Esophagus (tissue), 2 donors: ENCODE data around the gene SLC25A29. TPM values are rescaled to one million over a fixed set of nuclear protein-coding genes. Genes with fewer than 3 reads are reported as not detected.
A peak's percentile ranks its signal among the peaks of the same experiment; 100 is the strongest.
"Not testable (repeated sequence)": the region's sequence is repeated elsewhere in the genome, so short reads cannot be mapped to it uniquely, and the experiment has no call there.

Experiments
- H3K27ac ChIP-seq, 2 donors: one replicate each; pipeline ENCODE4 v1.5.1; 2013; ENCODE audit warnings: low read depth in 2 of 2, mild to moderate bottlenecking in 2 of 2, inconsistent platforms in 1 of 2, low read length in 1 of 2, moderate library complexity in 1 of 2
- H3K27me3 ChIP-seq, 2 donors: one replicate each; pipeline ENCODE4 v1.6.1; 2013; ENCODE audit warnings: low read length in 2 of 2, control low read depth in 1 of 2, mild to moderate bottlenecking in 1 of 2; ENCODE audit not compliant: insufficient read depth in 2 of 2, control insufficient read depth in 1 of 2
- H3K36me3 ChIP-seq, 2 donors: one replicate each; pipeline ENCODE4 v1.6.1; 2013; ENCODE audit warnings: low read length in 1 of 2; ENCODE audit not compliant: control insufficient read depth in 2 of 2, insufficient read depth in 2 of 2
- H3K4me1 ChIP-seq, 2 donors: one replicate each; pipeline ENCODE4 v1.6.1; 2013; ENCODE audit warnings: low read length in 1 of 2; ENCODE audit not compliant: control insufficient read depth in 2 of 2, insufficient read depth in 2 of 2
- H3K4me3 ChIP-seq, 2 donors: one replicate each; pipeline ENCODE4 v1.5.1; 2013; ENCODE audit warnings: low read length in 2 of 2, mild to moderate bottlenecking in 2 of 2, low read depth in 1 of 2, moderate library complexity in 1 of 2
- H3K9me3 ChIP-seq, 2 donors: one replicate each; pipeline ENCODE4 v1.6.1; 2013; ENCODE audit warnings: mild to moderate bottlenecking in 2 of 2, low read depth in 1 of 2, low read length in 1 of 2, moderate library complexity in 1 of 2; ENCODE audit not compliant: control insufficient read depth in 2 of 2, insufficient read depth in 1 of 2
- WGBS, 2 donors: extraction: QIAGEN DNeasy Blood & Tissue Kit; methylation state at CpG; one replicate each; pipeline ENCODE4 v1.1.7; 2013; 5-methylcytosine and 5-hydroxymethylcytosine counted together
- polyA plus RNA-seq, 2 donors: library from polyadenylated mRNA; stranded (reverse); fragments of 200-250 nt; gene quantifications; one replicate each; pipeline ENCODE4 v1.2.3, GENCODE V29; 2013
- donor health status: healthy with polysubstance abuse.
- donor health status: Bipolar disorder and iron deficiency.

Gene SLC25A29
- polyA plus RNA-seq, 2 donors = 27.9 to 67.7 TPM

DNA sequence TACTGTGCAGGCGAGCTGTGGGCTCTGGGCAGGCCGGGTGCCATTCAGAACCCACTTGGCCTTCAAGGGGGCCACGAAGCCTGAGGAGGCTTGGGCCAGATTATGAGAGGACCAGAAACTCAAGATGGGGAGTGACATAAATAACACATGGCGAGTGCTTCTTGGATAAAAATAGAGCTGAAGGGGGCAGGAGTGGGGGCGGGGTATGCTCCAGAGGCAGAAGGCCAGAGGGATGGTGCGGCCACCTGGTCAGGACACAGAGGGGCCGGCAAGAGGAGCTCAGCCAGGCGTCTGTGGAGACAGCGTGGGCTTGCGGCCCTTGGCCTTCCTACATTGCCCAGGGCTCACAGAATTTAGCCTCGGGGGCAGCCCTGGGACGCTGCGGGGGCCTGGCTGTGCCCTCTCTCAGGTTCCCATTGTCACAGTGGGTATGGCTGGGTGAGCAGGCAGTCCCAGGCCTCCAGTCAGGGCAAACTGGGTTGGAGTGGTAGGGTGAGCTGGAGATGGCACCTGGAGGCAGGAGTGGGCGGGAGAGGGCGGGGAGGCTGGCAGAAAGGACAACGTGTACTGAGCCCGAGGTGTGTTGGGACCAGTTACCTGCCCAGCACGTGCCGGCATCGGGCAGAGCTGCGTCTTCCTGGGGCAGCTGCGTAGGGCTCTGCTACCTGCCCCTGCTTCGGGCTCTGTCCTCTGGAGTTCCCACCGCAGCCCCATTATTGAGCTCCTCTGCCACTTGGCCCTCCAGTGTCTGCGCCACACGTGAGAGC, 7.4 kb upstream of the SLC25A29 start:
- no peaks in the 10 kb centered on the region for H3K27me3 ChIP-seq
- H3K4me1 ChIP-seq = peaks cover 0 to 21% of the 10 kb centered on the region in 2 donors
- H3K9me3 ChIP-seq = peaks cover 0 to 2% of the 10 kb centered on the region in 2 donors
- no peak overlapping the region for H3K4me3 ChIP-seq
- 69 to 70% methylated on average over 26 of the region's 26 CpGs for WGBS, 2 donors
- no peaks in the 10 kb centered on the region for H3K36me3 ChIP-seq
- H3K27ac ChIP-seq = peak overlapping the region in 1 of 2 donors; percentile 22

DNA sequence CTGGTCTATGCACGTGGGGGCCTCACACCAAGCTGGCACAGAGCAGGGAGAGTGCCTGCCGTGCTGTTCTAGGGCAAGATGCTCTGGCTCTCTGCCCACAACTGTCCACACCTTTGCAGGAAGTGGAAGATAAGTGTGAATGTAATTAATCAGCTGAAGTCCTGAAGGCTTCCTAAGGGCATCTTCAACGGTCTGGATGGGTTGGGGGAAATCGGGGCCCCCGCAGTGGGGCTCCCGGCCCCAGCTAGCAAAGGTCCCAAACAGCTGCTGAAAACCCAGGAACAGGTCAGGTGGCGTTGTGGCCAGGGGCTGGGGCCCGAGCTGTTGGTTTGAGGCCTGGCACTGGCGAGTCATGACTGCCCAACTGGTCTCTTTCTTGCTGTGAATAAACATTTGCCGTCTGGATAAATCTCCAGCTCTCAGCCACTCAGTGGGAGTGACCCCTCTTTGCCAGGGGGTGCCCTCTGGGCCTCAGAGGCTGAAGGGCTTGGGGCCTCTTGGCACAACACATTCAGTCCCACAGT, 6.7 kb upstream of the SLC25A29 start:
- Histone ChIP-seq H3K4me3 (no peak overlapping the region), H3K27me3 (no peaks in the 10 kb centered on the region), H3K36me3 (no peaks in the 10 kb centered on the region), H3K27ac (no peak overlapping the region), H3K9me3 (peaks cover 0 to 2% of the 10 kb centered on the region in 2 donors), H3K4me1 (peaks cover 0 to 23% of the 10 kb centered on the region in 2 donors)
- 52 to 59% methylated on average over 10 of the region's 10 CpGs for WGBS, 2 donors

DNA sequence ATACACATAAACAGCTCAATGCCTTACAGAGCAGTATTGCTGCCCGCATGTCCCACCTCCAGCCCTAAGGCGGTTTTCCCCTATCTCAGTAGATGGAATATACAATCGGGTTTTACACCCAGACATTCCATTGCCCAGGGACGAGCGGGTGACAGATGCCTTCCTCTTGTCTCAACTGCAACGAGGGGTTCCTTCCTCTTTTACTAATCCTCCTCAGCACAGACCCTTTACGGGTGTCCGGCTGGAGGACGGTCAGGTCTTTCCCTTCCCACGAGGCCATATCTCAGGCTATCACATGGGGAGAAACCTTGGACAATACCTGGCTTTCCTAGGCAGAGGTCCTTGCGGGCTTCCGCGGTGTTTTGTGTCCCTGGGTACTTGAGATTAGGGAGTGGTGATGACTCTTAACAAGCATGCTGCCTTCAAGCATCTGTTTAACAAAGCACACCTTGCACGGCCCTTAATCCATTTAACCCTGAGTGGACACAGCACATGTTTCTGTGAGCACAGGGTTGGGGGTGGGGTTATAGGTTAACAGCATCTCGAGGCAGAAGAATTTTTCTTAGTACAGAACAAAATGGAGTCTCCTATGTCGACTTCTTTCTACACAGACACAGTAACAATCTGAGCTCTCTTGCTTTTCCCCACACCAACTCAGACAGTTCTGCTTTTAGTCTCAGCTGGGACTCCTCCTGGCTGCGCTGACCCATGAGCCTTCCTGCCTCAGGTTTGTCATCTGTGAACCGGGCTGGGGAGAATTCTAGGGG, 6.0 kb upstream of the SLC25A29 start:
- not testable (repeated sequence) for H3K9me3 ChIP-seq, H3K27me3 ChIP-seq, H3K27ac ChIP-seq, H3K36me3 ChIP-seq, H3K4me3 ChIP-seq
- peaks cover 0 to 29% of the 10 kb centered on the region in 2 donors for H3K4me1 ChIP-seq
- WGBS, 2 donors = 36 to 41% methylated on average over 18 of the region's 18 CpGs

DNA sequence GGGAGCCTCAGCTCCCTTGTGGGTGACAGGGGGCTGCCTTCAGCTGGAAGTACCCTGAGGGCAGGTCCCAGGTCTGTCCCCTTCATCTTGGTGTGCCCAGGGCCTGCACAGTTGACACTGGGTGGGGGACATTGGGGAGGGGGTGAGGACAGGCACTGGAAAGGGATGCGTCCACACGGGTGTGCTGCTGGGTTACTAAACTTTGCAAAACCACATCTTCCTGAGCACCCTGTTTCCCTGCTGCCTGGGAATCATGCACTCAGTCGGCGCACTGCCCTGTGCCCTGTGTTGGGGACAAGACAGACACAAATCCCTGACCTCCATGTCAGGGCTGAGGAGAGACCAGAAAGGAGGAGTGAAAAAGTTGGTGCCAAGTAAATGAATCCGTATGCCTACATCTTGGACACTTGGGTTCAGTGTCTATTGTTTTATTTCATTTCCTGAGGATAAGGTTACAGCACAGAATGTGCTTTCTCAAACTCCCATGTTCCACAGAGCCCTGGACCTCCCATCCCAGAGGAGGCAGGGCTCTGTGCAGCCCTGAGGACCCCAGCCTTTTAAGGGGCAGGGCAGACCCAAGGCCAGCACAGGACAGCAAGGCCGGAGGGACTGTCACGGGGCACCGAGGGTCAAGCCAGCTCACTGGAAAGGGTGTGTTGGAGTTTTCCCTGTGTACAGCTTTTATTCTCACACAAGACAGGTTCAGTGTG, 2.9 kb upstream of the SLC25A29 start:
- 69 to 70% methylated on average over 8 of the region's 8 CpGs for WGBS, 2 donors
- H3K4me1 ChIP-seq = peaks cover 5 to 33% of the 10 kb centered on the region in 2 donors

DNA sequence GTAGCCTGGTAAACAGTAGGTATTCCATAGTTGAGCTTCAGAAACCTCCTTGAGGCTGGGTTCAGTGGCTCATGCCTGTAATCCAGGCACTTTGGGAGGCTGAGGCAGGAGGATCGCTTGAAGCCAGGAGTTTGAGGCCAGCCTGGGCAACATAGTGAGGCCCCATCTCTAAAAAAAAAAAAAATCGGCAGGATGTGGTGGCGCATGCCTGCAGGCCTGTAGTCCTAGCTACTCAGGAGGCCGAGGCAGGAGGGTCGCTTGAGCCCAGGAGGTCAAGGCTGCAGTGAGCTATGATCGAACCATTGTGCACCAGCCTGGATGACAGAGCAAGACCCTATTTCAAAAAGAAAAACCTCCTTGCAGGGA, 2.2 kb upstream of the SLC25A29 start:
- H3K9me3 ChIP-seq, H3K36me3 ChIP-seq, H3K27me3 ChIP-seq, H3K27ac ChIP-seq, H3K4me3 ChIP-seq: not testable (repeated sequence)
- H3K4me1 ChIP-seq = peaks cover 10 to 32% of the 10 kb centered on the region in 2 donors
- 82 to 83% methylated on average over 6 of the region's 6 CpGs for WGBS, 2 donors

More for the DNA sequence above, 2.9 kb upstream of the SLC25A29 start:
- Histone ChIP-seq H3K36me3 (no peaks in the 10 kb centered on the region), H3K9me3 (no peaks in the 10 kb centered on the region), H3K4me3 (no peak overlapping the region), H3K27ac (no peak overlapping the region), H3K27me3 (no peaks in the 10 kb centered on the region)

DNA sequence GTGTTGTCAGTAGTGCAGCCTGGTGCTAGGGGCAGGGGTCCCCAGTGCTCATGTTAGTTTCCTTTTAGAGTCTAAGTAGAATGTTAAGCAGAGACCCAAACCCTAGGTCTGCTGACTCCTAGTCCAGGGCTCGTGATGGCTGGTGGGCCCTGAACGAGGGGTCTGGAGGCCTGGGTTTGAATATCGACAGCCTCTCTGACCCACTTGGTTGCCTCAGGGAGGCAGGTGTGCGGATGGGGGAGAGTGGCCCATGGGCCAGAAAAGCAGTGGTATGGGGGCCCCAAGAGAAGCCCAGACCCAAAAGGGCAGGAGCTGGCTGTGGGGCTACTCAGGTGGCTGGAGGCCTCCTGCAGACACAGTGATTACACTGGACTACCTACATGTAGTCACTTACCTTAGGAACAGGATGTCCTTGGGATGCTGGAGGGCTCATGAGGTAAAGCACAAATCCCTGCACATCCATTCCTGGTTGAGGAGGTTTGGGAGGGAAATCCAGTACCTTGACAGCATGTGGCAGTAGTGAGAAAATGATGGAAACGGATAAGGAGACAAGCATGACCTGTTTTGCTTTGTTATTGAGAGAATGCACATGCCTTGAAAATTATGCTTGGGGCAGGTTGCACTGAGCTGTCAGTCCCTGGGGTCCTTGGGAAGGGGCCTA, 1.7 kb upstream of the SLC25A29 start:
- H3K9me3 ChIP-seq = no peaks in the 10 kb centered on the region
- H3K27ac ChIP-seq = no peak overlapping the region
- H3K36me3 ChIP-seq = no peaks in the 10 kb centered on the region
- no peak overlapping the region for H3K4me3 ChIP-seq
- peaks cover 13 to 35% of the 10 kb centered on the region in 2 donors for H3K4me1 ChIP-seq
- WGBS, 2 donors = 78 to 81% methylated on average over 5 of the region's 5 CpGs
- H3K27me3 ChIP-seq = no peaks in the 10 kb centered on the region

DNA sequence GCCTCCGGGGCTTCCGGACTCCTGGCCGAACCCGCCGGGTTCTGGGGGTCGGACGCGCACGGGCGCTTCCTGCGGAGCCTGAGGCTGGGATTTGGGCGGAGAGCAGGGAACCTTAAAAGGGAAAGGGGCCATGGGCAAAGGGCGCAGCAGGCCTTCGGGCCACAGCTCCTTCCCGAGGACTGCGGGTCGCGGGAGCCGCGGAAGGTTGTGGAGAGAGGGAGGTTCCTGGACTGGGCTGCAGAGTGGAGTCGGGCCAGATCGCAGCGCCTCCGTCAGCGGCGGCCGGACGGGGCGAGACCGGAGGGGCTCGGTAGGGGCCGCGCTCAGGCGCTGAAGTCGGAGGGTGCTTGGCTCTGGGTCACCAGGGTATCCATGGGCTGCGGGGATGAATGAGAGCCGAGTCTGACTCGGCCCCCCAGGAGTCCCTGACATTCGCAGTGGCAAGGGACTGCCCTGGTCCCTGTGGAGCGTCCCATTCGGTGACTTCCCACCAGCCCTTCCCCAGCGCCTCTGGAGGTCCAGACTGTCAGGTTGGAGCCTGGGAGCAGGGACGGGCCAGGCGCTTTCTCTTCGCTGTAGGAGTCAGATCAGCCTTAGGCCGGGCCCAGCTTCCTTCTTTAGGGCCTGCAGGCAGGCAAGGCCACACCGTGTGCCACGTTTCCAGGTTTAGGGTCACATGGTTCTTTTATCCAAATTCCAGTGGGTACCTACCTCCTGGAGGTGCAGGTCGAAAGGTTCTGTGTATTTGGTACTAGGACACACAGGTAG, 938 bp upstream of the SLC25A29 start:
- no peaks in the 10 kb centered on the region for H3K27me3 ChIP-seq
- WGBS, 2 donors = 7 to 18% methylated on average over 49 of the region's 49 CpGs
- H3K9me3 ChIP-seq = no peaks in the 10 kb centered on the region
- no peaks in the 10 kb centered on the region for H3K36me3 ChIP-seq
- peak overlapping the region; percentile 67 to 75 for H3K4me3 ChIP-seq
- H3K4me1 ChIP-seq = peaks cover 13 to 33% of the 10 kb centered on the region in 2 donors
- H3K27ac ChIP-seq = peak overlapping the region; percentile 85 to 88

DNA sequence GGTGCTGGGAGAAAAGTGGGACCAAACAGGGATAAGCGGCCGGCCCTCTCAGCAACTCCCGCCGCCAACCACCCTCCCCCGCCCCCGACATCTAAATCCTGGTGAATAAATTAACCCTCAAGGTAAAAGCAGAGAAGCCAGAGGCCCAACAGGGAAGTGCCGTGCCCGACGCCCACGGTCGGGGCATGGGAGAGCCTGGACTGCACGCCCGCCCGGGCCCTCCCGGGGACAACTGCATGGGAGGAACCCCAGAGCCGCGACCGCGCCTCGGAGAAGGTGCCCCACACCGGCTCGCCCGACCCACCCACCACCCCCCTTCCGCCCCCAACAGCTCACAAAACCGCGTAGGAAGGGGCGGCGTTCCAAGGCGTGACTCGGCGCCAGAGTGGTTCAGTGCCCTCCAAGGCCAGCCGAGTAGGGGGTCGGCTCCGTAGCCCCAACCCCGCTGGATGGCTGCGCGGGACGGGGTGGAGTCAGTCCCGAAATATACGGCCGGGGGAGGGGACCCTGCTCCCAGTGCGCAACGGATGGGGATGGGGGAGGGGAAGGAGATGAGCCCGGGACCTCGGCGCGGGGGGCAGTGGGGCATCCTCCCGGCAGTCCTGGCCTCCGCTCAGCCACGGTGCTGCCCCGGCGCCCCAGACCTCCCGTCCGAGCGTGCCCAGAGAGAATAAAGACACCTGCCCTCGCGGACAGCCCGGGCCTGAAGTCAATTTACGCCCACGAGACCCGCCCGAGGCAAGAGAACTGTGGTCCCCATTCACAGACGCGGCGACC, 732 bp downstream of the SLC25A29 start:
- Histone ChIP-seq H3K4me3 (peak overlapping the region; percentile 67 to 75), H3K36me3 (no peaks in the 10 kb centered on the region), H3K27me3 (no peaks in the 10 kb centered on the region), H3K9me3 (no peaks in the 10 kb centered on the region), H3K27ac (peak overlapping the region; percentile 84 to 85), H3K4me1 (peaks cover 13 to 33% of the 10 kb centered on the region in 2 donors)
- 0 to 1% methylated on average over 57 to 65 of the region's 65 CpGs for WGBS, 2 donors
